SU-DHL-6 (cell line): ENCODE results near the gene SH3PXD2B.

ENCODE experiments used
- EZH2phosphoT487 ChIP-seq: fragments of 200-600 bp; sonication (generic), shearing (Covaris generic); conservative IDR thresholded peaks from 2 replicates; pipeline ENCODE4 v1.6.1; 2018; ENCODE audit warnings: mild to moderate bottlenecking, antibody characterized with exemption, low read length, moderate library complexity, mixed read lengths
- TF ChIP-seq, protein P1 (sequence below): fragments of 200-600 bp; sonication (generic); IDR thresholded peaks from one replicate; pipeline ENCODE4 v1.5.1; 2017; ENCODE audit warnings: antibody characterized with exemption, mild to moderate bottlenecking, low read length, moderate library complexity; ENCODE audit not compliant: insufficient read depth, poor library complexity, severe bottlenecking

GRCh38 chr5:172410662-172411483 is 43.5 kb downstream of the SH3PXD2B start:
- TF ChIP-seq, protein P1, sequence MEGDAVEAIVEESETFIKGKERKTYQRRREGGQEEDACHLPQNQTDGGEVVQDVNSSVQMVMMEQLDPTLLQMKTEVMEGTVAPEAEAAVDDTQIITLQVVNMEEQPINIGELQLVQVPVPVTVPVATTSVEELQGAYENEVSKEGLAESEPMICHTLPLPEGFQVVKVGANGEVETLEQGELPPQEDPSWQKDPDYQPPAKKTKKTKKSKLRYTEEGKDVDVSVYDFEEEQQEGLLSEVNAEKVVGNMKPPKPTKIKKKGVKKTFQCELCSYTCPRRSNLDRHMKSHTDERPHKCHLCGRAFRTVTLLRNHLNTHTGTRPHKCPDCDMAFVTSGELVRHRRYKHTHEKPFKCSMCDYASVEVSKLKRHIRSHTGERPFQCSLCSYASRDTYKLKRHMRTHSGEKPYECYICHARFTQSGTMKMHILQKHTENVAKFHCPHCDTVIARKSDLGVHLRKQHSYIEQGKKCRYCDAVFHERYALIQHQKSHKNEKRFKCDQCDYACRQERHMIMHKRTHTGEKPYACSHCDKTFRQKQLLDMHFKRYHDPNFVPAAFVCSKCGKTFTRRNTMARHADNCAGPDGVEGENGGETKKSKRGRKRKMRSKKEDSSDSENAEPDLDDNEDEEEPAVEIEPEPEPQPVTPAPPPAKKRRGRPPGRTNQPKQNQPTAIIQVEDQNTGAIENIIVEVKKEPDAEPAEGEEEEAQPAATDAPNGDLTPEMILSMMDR: no peak
- no peak for TF ChIP-seq EZH2phosphoT487
